SK-N-MC (cell line): Measurements from ENCODE around the gene MYO18A.

Source experiments
- DNase-seq: peaks from one replicate; pipeline ENCODE4 v3.0.0-alpha.2; 2011; ENCODE audit warnings: low read depth, low spot score
- H3K27ac ChIP-seq: fragments of 200-600 bp; sonication (generic); 2 replicates; pipeline ENCODE4 v1.5.1; 2016; ENCODE audit warnings: mixed run types
- H3K36me3 ChIP-seq: fragments of 200-600 bp; sonication (generic); 2 replicates; pipeline ENCODE4 v1.6.1; 2017; ENCODE audit warnings: antibody characterized with exemption, low read length, mixed read lengths; ENCODE audit not compliant: insufficient read depth
- H3K4me3 ChIP-seq: fragments of 200-600 bp; sonication (generic); 2 replicates; pipeline ENCODE4 v1.5.1; 2016
- H3K9ac ChIP-seq: fragments of 200-600 bp; sonication (generic); 2 replicates; pipeline ENCODE4 v1.8.0; 2017; ENCODE audit warnings: mixed run types, mixed read lengths; ENCODE audit not compliant: insufficient read length
- H3K9me3 ChIP-seq: fragments of 200-600 bp; sonication (generic); 2 replicates; pipeline ENCODE4 v1.6.1; 2017; ENCODE audit warnings: low read depth, mild to moderate bottlenecking, antibody characterized with exemption, low read length, moderate library complexity, mixed read lengths
- EZH2 ChIP-seq: fragments of 200-600 bp; sonication (generic); IDR thresholded peaks from one replicate; pipeline ENCODE4 v1.6.1; 2017; ENCODE audit warnings: antibody characterized with exemption
- FOXP2 ChIP-seq: optimal IDR thresholded peaks from 2 replicates; pipeline ENCODE3; 2011; ENCODE audit warnings: mild to moderate bottlenecking, moderate library complexity; ENCODE audit not compliant: insufficient read depth; ENCODE audit errors: extremely low read length, control extremely low read depth
- POLR2AphosphoS5 ChIP-seq: IDR thresholded peaks from 2 replicates; pipeline ENCODE4 v1.6.1; 2012; ENCODE audit warnings: mild to moderate bottlenecking, low read depth, low read length, borderline replicate concordance

Gene MYO18A

DNA sequence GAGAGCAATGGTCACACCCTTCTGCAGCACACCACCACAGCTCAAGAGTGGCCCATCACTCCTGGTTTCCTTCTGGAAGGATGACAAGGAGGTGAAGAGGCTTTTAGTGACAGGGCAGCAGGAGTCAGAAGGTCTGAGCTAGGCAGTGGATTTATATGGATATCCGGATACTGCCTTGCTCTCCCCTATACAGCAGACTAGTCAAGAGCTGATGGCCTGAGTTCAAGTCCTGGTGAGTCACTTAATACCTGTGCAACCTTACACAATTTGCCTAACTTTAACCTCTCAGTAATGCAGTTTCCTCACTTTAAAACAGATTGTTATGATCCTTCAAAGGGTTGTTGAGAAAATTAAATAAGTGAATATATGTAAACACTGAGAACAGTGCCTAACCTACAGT lies 22.9 kb downstream of the MYO18A start:
- Histone ChIP-seq H3K27ac (no peak overlapping the region), H3K36me3 (no peaks in the 10 kb centered on the region), H3K9me3 (no peaks in the 10 kb centered on the region), H3K9ac (no peak overlapping the region), H3K4me3 (no peak overlapping the region)
- TF ChIP-seq FOXP2 (no peak), EZH2 (no peak), POLR2AphosphoS5 (no peak)
- no peak for DNase-seq

DNA sequence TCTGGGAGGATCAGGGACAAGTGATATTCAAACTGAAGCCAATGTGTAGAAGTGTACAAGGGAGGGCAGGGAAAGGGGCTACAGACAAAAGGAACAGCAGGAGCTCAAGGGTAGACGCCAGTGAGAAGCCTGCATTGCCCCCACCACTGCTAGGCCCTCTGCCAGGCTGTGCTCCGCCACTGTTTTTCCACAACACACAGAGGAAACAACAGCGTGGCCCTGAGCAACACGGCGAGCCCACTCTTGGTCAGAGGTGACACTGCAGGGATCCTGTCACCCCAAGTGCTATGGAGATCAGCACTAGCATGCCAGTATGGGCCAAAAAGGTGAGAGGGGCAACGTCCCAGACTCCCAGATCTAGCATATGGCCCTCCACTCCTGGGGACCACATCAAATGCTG lies 23.4 kb downstream of the MYO18A start:
- no peak for DNase-seq
- no peaks in the 10 kb centered on the region for H3K9me3 ChIP-seq
- no peaks in the 10 kb centered on the region for H3K36me3 ChIP-seq
- peak overlapping the region; percentile 69 for H3K27ac ChIP-seq
- no peak overlapping the region for H3K4me3 ChIP-seq
- TF ChIP-seq POLR2AphosphoS5 (no peak), EZH2 (no peak), FOXP2 (no peak)
- no peak overlapping the region for H3K9ac ChIP-seq

DNA sequence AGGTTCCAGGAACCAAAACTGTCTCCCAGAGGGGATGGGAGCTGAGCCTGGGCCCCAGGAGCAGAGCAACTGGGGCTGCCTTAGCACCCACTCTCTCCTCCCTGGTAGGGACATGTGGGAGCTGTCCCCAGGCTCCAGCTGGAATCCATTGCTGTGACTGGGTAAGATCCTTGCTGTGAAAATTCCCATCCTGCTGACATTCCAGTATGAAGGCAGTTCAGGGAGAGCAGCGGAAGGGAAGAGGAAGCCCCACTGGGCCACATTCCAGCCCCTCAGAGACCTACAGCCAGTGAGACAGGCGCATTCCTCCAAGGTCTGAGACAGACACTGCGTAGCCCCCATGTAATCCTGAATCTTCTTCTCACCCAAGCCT lies 24.2 kb downstream of the MYO18A start:
- no peak for TF ChIP-seq EZH2
- TF ChIP-seq POLR2AphosphoS5, result no peak
- TF ChIP-seq FOXP2, result no peak
- Histone ChIP-seq H3K4me3 (no peak overlapping the region), H3K9ac (peak overlapping the region; percentile 26), H3K36me3 (no peaks in the 10 kb centered on the region), H3K27ac (peak overlapping the region; percentile 69), H3K9me3 (no peaks in the 10 kb centered on the region)
- DNase-seq, result no peak

DNA sequence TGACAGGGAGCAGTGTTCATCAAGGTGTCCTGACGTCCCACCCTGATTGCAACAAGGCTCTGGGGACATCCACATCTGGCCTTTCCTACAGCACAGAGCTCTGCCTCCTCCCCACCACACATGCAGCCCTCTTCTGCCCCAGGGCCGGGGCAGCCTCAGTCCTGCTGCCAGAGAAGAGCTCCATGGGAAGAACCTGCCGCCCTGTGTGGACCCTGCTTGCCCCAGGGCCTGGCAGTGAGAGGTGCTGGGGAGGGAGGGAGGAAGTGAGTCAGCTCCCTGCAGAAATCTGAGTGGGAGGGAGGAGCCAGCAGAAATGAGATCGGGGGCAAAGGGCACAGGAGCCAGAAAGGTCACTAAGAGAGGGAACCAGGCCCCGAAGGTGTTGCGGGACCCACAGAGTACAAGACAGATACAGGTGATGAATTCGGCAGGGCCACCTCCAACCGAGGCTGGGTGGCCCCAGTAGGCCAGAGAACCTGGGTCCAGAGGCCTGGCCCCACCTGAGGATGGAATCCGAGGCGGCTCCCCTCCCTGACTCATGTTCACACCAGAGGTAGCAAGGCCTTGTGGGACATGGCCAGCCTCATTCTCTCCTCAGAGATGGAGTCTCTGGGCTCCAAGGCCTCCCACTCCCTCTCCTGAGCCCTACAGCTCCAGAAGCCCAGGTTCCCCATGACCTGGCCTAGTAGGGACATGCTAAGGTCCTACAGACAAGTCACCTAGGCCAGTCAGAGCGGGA lies 24.8 kb downstream of the MYO18A start:
- Histone ChIP-seq H3K9ac (peak overlapping the region; percentile 26), H3K9me3 (no peaks in the 10 kb centered on the region), H3K36me3 (no peaks in the 10 kb centered on the region), H3K4me3 (no peak overlapping the region), H3K27ac (peak overlapping the region; percentile 69)
- TF ChIP-seq FOXP2, result no peak
- no peak for TF ChIP-seq EZH2
- no peak for TF ChIP-seq POLR2AphosphoS5
- no peak for DNase-seq

DNA sequence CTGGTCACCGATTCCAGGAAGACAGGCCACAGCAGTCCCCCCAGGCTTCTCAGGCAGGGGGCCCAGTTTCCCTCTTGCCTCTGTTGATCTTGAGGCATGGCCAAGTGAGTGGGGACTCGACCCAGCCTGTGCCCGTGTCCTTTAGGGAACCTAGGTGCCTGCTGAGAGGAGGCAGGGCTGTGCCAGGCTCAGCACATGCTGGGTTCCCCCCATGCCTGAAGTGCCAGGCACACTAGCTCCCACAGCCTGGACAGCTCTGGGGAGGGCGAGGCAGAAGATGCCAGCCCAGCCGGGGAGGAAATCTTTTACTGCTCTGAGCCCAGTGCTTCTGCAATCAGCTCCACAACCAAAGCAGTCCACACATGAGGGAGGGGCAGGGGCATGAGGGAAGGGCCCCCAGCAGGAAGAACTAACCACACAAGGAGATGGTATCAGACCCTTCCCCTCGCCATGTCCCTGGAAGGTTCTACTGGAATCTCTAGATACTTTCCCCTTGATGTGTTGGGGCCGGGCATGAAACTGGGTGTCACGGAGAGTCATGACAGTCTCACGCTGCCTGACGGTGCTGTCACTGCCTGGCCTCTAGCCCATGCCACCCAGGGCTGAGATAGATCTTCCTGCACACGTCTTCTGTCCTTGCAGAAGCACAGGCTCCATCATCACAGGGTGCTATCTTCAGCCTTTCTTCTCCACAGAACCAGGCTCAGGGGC lies 25.5 kb downstream of the MYO18A start:
- TF ChIP-seq FOXP2 (no peak), POLR2AphosphoS5 (no peak), EZH2 (no peak)
- H3K4me3 ChIP-seq, result no peak overlapping the region
- H3K9ac ChIP-seq, result no peak overlapping the region
- no peaks in the 10 kb centered on the region for H3K9me3 ChIP-seq
- no peaks in the 10 kb centered on the region for H3K36me3 ChIP-seq
- H3K27ac ChIP-seq, result no peak overlapping the region
- no peak for DNase-seq

DNA sequence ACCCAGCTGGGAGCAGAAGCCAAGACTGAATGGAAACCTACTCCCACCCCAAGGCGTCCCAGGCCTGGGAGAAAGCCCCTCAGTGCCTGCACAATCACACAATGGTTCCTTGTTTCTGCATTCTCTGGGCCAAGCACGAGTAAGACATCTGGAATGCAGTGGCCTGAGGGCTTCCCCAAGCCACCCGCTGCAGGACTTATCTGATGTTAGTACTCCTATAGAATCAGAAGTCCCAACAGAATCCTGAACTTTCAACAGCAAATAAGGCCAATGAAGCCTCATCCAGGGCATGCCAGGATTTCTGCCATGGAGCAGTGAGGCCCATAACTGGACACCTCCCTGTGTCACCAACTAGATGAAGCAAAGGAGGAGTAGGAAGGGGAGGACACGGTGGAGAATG lies 28.6 kb downstream of the MYO18A start:
- TF ChIP-seq FOXP2, result no peak
- TF ChIP-seq POLR2AphosphoS5, result no peak
- TF ChIP-seq EZH2, result no peak
- peak overlapping the region; percentile 37; the same call in 1 of the 2 replicates for H3K27ac ChIP-seq
- DNase-seq, result no peak
- no peak overlapping the region for H3K9ac ChIP-seq
- H3K4me3 ChIP-seq, result no peak overlapping the region
- H3K9me3 ChIP-seq, result no peaks in the 10 kb centered on the region
- H3K36me3 ChIP-seq, result no peaks in the 10 kb centered on the region

GRCh38 chr17:29150161-29150560 lies 30.0 kb downstream of the MYO18A start:
- TF ChIP-seq FOXP2, result no peak
- no peak for TF ChIP-seq POLR2AphosphoS5
- TF ChIP-seq EZH2, result no peak
- no peak for DNase-seq
- Histone ChIP-seq H3K27ac (peak overlapping the region; percentile 67; the same call in 1 of the 2 replicates), H3K4me3 (no peak overlapping the region), H3K36me3 (no peaks in the 10 kb centered on the region), H3K9me3 (no peaks in the 10 kb centered on the region), H3K9ac (no peak overlapping the region)

- Histone ChIP-seq H3K9me3 (no peaks in the 10 kb centered on the region), H3K27ac (peak overlapping the region; percentile 67; the same call in 1 of the 2 replicates), H3K36me3 (no peaks in the 10 kb centered on the region), H3K4me3 (peak overlapping the region; percentile 80), H3K9ac (no peak overlapping the region)
- DNase-seq, result no peak
- TF ChIP-seq POLR2AphosphoS5, result no peak
- TF ChIP-seq FOXP2, result no peak
- no peak for TF ChIP-seq EZH2
Observed at GRCh38 chr17:29149431-29150064, 30.6 kb downstream of the MYO18A start.
